Lower leg skin (tissue), 3 donors: Measurements from ENCODE around the gene BMP6.

Experiments
- POLR2A ChIP-seq, 2 donors: fragments of 450-650 bp; IDR thresholded peaks; one replicate each; pipeline ENCODE4 v1.6.1; 2016 to 2017; ENCODE audit warnings: antibody characterized with exemption in 2 of 2, mild to moderate bottlenecking in 1 of 2, moderate library complexity in 1 of 2
- TF ChIP-seq, protein P1 (sequence below), 3 donors: fragments of 450-650 bp; IDR thresholded peaks; one replicate each; pipeline ENCODE4 v1.5.1; 2016; ENCODE audit warnings: antibody characterized with exemption in 3 of 3, mild to moderate bottlenecking in 3 of 3, moderate library complexity in 2 of 3

DNA sequence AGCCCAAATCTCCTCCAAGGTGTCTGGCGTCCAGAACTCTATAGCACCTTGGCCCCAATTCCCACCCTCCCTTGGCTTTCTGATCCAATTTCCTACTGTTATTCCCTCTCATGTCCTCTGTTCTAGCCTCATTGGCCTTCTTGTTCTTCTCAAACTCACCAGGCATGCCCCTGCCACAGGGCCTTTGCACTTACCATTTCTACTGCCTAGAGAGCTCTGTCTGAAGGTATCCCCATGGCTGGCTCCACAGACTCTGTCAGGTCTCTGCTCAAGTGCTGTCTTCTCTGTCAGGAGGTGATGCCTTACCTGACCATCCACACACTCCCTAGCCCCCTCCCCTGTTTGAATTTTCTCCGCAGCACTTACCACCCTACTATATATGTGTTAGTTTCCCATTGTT lies 5.6 kb upstream of the BMP6 start:
- TF ChIP-seq, protein P1, sequence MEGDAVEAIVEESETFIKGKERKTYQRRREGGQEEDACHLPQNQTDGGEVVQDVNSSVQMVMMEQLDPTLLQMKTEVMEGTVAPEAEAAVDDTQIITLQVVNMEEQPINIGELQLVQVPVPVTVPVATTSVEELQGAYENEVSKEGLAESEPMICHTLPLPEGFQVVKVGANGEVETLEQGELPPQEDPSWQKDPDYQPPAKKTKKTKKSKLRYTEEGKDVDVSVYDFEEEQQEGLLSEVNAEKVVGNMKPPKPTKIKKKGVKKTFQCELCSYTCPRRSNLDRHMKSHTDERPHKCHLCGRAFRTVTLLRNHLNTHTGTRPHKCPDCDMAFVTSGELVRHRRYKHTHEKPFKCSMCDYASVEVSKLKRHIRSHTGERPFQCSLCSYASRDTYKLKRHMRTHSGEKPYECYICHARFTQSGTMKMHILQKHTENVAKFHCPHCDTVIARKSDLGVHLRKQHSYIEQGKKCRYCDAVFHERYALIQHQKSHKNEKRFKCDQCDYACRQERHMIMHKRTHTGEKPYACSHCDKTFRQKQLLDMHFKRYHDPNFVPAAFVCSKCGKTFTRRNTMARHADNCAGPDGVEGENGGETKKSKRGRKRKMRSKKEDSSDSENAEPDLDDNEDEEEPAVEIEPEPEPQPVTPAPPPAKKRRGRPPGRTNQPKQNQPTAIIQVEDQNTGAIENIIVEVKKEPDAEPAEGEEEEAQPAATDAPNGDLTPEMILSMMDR (IDR thresholded peaks at IDR 0.05), result no peak
- TF ChIP-seq POLR2A (IDR thresholded peaks at IDR 0.05), result no peak
